Measurements from ENCODE around the gene DSTYK. TPM values are rescaled to one million over a fixed set of nuclear protein-coding genes. Genes with fewer than 3 reads are reported as not detected.

Gene DSTYK
- total RNA-seq, 1 experiment from 2014 or later = 11.3 TPM

GRCh38 chr1:205124726-205125125 is 86.8 kb downstream of the DSTYK start:
- no TSS peak for BruUV-seq (replicated peaks)
- Histone ChIP-seq H3K27me3 (ENCODE audit: control insufficient read depth, insufficient read depth, low read length) (no peaks in the 10 kb centered on the region), H3K36me3 (ENCODE audit: control insufficient read depth, insufficient read depth, low read length) (peaks cover 7% of the 10 kb centered on the region; the same call in 1 of the 2 replicates), H3K4me3 (ENCODE audit: low read depth in 2 of 2, low read length in 2 of 2) (no peak overlapping the region), H3K27ac (ENCODE audit: low read length) (no peak overlapping the region), H3K9me3 (ENCODE audit: control insufficient read depth, insufficient read depth, low read depth, low read length) (no peaks in the 10 kb centered on the region), H3K4me1 (ENCODE audit: control insufficient read depth, insufficient read depth, low read length) (peaks cover 14% of the 10 kb centered on the region)
- DNase-seq (ENCODE audit: low read depth, low spot score) = no peak
- in situ Hi-C loops (cut with HindIII; ENCODE audit: low pct_unique_long_range_greater_than_20kb, low sequenced_read_pairs) (no loop called here), intact Hi-C loops (cut with micrococcal nuclease; ENCODE audit: unreplicated experiment) (loop anchor here (5.0 to 10.0 kb wide), 2 partner anchors 103 to 130 kb away; partner anchors contain the start of gene TMCC2)
- no peak for ATAC-seq
- CTCF ChIA-PET = no interaction called here
- POLR2A ChIA-PET = interaction anchor here (0.7 kb wide), 1 partner anchor 137 kb away, joined by 5 read pairs; no protein-coding TSS in a partner anchor
- TF ChIP-seq TCF7L2 (IDR thresholded peaks at IDR 0.05; ENCODE audit: low read depth, low read length) (no peak), CTCF (IDR thresholded peaks at IDR 0.05) (no peak), POLR2AphosphoS5 (IDR thresholded peaks at IDR 0.05; ENCODE audit: low read depth, low read length) (no peak), SIN3A (IDR thresholded peaks at IDR 0.05; ENCODE audit: borderline replicate concordance, insufficient read depth, low read depth, low read length) (no peak), REST (IDR thresholded peaks at IDR 0.05; ENCODE audit: insufficient read depth in 1 of 2, low read depth in 2 of 2, low read length in 1 of 2) (no peak)

- Histone ChIP-seq H3K36me3 (ENCODE audit: control insufficient read depth, insufficient read depth, low read length) (peaks cover 7% of the 10 kb centered on the region; the same call in 1 of the 2 replicates), H3K4me1 (ENCODE audit: control insufficient read depth, insufficient read depth, low read length) (peaks cover 14% of the 10 kb centered on the region), H3K4me3 (ENCODE audit: low read depth in 2 of 2, low read length in 2 of 2) (peak overlapping the region; percentile 96 to 97), H3K27me3 (ENCODE audit: control insufficient read depth, insufficient read depth, low read length) (no peaks in the 10 kb centered on the region), H3K27ac (ENCODE audit: low read length) (peak overlapping the region; percentile 98), H3K9me3 (ENCODE audit: control insufficient read depth, insufficient read depth, low read depth, low read length) (no peaks in the 10 kb centered on the region)
- CTCF ChIA-PET = interaction anchor here (1.1 to 1.2 kb wide), 2 partner anchors 19 to 61 kb away, joined by 3 to 4 read pairs; no protein-coding TSS in a partner anchor
- DNase-seq (ENCODE audit: low read depth, low spot score) = no peak
- ATAC-seq = peak; percentile 37
- intact Hi-C loops (cut with micrococcal nuclease; ENCODE audit: unreplicated experiment) (loop anchor here (5.0 to 10.0 kb wide), 2 partner anchors 105 to 132 kb away; partner anchors contain the start of gene TMCC2), in situ Hi-C loops (cut with HindIII; ENCODE audit: low pct_unique_long_range_greater_than_20kb, low sequenced_read_pairs) (no loop called here)
- POLR2A ChIA-PET = interaction anchor here (0.6 kb wide), 1 partner anchor 558 kb away, joined by 3 read pairs; the partner anchor contains the start of gene SLC45A3
- TF ChIP-seq REST (IDR thresholded peaks at IDR 0.05; ENCODE audit: insufficient read depth in 1 of 2, low read depth in 2 of 2, low read length in 1 of 2) (no peak), CTCF (IDR thresholded peaks at IDR 0.05) (no peak; the same call in 1 of the 2 replicates), SIN3A (IDR thresholded peaks at IDR 0.05; ENCODE audit: borderline replicate concordance, insufficient read depth, low read depth, low read length) (no peak), TCF7L2 (IDR thresholded peaks at IDR 0.05; ENCODE audit: low read depth, low read length) (no peak), POLR2AphosphoS5 (IDR thresholded peaks at IDR 0.05; ENCODE audit: low read depth, low read length) (no peak)
- no TSS peak for BruUV-seq (replicated peaks)
Measured at GRCh38 chr1:205122489-205122882, 89.0 kb downstream of the DSTYK start.
